HCT116 (cell line): Measurements from ENCODE around the gene SLC6A13. TPM values are rescaled to one million over a fixed set of nuclear protein-coding genes. Genes with fewer than 3 reads are reported as not detected.

Experiments used
- ATAC-seq: fragments of 200-7000 bp; cut with Tn5 transposase; 2 replicates; pipeline ENCODE4 v1.9.1; 2020; ENCODE audit warnings: mild to moderate bottlenecking, moderate library complexity
- BruUV-seq: library from RNA; stranded (reverse); fragments of 400-500 nt; replicated peaks from 2 replicates; lab custom pipeline; 2021; lab: Mats Ljungman, UMichigan
- CTCF ChIA-PET: fragments of 300-600 bp; sonication (Branson Sonifier 250); formaldehyde crosslinking; loops from one replicate; lab custom pipeline; 2021; ENCODE audit warnings: antibody characterized with exemption; lab: Charles Lee
- POLR2A ChIA-PET: fragments of 300-600, 350-600 bp; sonication (Branson Sonifier 250); formaldehyde crosslinking; loops from one replicate; lab custom pipeline; 2021; ENCODE audit warnings: antibody characterized with exemption; lab: Charles Lee
- RAD21 ChIA-PET, 2 experiments: fragments of 300-600 bp; sonication (Branson Sonifier 250); formaldehyde crosslinking; loops; one replicate each; lab custom pipeline; 2023; ENCODE audit warnings: low total read pairs in 2 of 2; ENCODE audit not compliant: uncharacterized antibody in 2 of 2, unreplicated experiment in 2 of 2, low non-redundant PET in 1 of 2; lab: Charles Lee
- DNase-seq: peaks from one replicate; pipeline ENCODE4 v3.0.0-alpha.2; 2010; ENCODE audit warnings: low read depth, low spot score
- H2AFZ ChIP-seq: fragments of 200-600 bp; shearing (Covaris generic), sonication (generic); 2 replicates; pipeline ENCODE4 v1.6.1; 2017; ENCODE audit warnings: low read depth, mixed run types, mixed read lengths, antibody characterized with exemption, low read length; ENCODE audit not compliant: poor library complexity, severe bottlenecking
- H3K27ac ChIP-seq: 2 replicates; pipeline ENCODE4 v1.5.1; 2012; ENCODE audit warnings: low read depth, low read length
- H3K27me3 ChIP-seq: fragments of 200-600 bp; sonication (generic); 2 replicates; pipeline ENCODE4 v1.6.1; 2016; ENCODE audit warnings: mixed run types, low read length, mixed read lengths; ENCODE audit not compliant: insufficient read depth
- H3K36me3 ChIP-seq, 2 experiments: fragments of 200-500 bp in 1 of 2; fragments of 200-600 bp in 1 of 2; sonication (Bioruptor generic) in 1 of 2; sonication (generic) in 1 of 2; 2 replicates each; pipeline versions ENCODE4 v1.5.1 to v1.6.1; 2014 to 2016; ENCODE audit warnings: low read length in 2 of 2, inconsistent platforms in 1 of 2, mixed read lengths in 1 of 2, mixed run types in 1 of 2; ENCODE audit not compliant: insufficient read depth in 2 of 2, control insufficient read depth in 1 of 2
- H3K4me1 ChIP-seq, 2 experiments: fragments of 200-600 bp in 1 of 2; sonication (generic) in 1 of 2; 2 replicates each; pipeline versions ENCODE4 v1.5.1 to v1.6.1; 2012 to 2017; ENCODE audit warnings: low read length in 2 of 2, inconsistent platforms in 1 of 2, mild to moderate bottlenecking in 1 of 2, mixed read lengths in 1 of 2, mixed run types in 1 of 2, moderate library complexity in 1 of 2; ENCODE audit not compliant: insufficient read depth in 2 of 2, control insufficient read depth in 1 of 2
- H3K4me2 ChIP-seq: fragments of 200-600 bp; sonication (generic); 2 replicates; pipeline ENCODE4 v1.6.1; 2017; ENCODE audit warnings: mixed run types, low read length, mixed read lengths
- H3K4me3 ChIP-seq, 2 experiments: fragments of 200-600 bp in 1 of 2; sonication (generic) in 1 of 2; replicated peaks in 1 of 2; 2 replicates each; pipeline ENCODE4 v1.5.1; 2011 to 2016; ENCODE audit warnings: low read length in 2 of 2, control low read depth in 1 of 2, low read depth in 1 of 2, mild to moderate bottlenecking in 1 of 2, mixed read lengths in 1 of 2, mixed run types in 1 of 2
- H3K79me2 ChIP-seq: fragments of 200-600 bp; sonication (generic); 2 replicates; pipeline ENCODE4 v1.6.1; 2017; ENCODE audit warnings: mild to moderate bottlenecking, mixed run types, low read length, moderate library complexity, mixed read lengths; ENCODE audit not compliant: insufficient read depth
- H3K9ac ChIP-seq: fragments of 200-600 bp; sonication (generic); 2 replicates; pipeline ENCODE4 v1.6.1; 2016; ENCODE audit warnings: low read length, mixed read lengths
- H3K9me2 ChIP-seq: fragments of 200-600 bp; sonication (generic), shearing (Covaris generic); 2 replicates; pipeline ENCODE4 v1.6.1; 2017; ENCODE audit warnings: mixed run types, mild to moderate bottlenecking, moderate library complexity; ENCODE audit not compliant: insufficient read depth
- H3K9me3 ChIP-seq, 2 experiments: fragments of 200-500 bp in 1 of 2; fragments of 200-600 bp in 1 of 2; sonication (Bioruptor generic) in 1 of 2; sonication (generic) in 1 of 2; 2 replicates each; pipeline ENCODE4 v1.6.1; 2014 to 2017; ENCODE audit warnings: low read length in 2 of 2, mixed read lengths in 2 of 2, inconsistent platforms in 1 of 2, low read depth in 1 of 2, mild to moderate bottlenecking in 1 of 2, mixed run types in 1 of 2, moderate library complexity in 1 of 2; ENCODE audit not compliant: control insufficient read depth in 1 of 2, insufficient read depth in 1 of 2
- H4K20me1 ChIP-seq: fragments of 200-600 bp; sonication (generic), shearing (Covaris generic); 2 replicates; pipeline ENCODE4 v1.6.1; 2017; ENCODE audit warnings: mixed run types, mild to moderate bottlenecking, moderate library complexity; ENCODE audit not compliant: insufficient read depth
- CEBPB ChIP-seq: IDR thresholded peaks from 2 replicates; pipeline ENCODE4 v1.6.1; 2012; ENCODE audit warnings: low read depth
- EGR1 ChIP-seq: IDR thresholded peaks from 2 replicates; pipeline ENCODE4 v1.6.1; 2012; ENCODE audit warnings: low read depth
- ELF1 ChIP-seq: IDR thresholded peaks from 2 replicates; pipeline ENCODE4 v1.6.1; 2012; ENCODE audit warnings: low read depth, borderline replicate concordance
- EZH2 ChIP-seq: fragments of 200-600 bp; sonication (generic); IDR thresholded peaks from 2 replicates; pipeline ENCODE4 v1.6.1; 2017; ENCODE audit warnings: antibody characterized with exemption, mixed run types
- EZH2phosphoT487 ChIP-seq: fragments of 200-600 bp; IDR thresholded peaks from 2 replicates; pipeline ENCODE4 v1.6.1; 2018; ENCODE audit warnings: antibody characterized with exemption, borderline replicate concordance
- RAD21 ChIP-seq: IDR thresholded peaks from 2 replicates; pipeline ENCODE4 v1.6.1; 2012; ENCODE audit warnings: low read depth, mild to moderate bottlenecking
- intact Hi-C: fragments of 100-400 bp; cut with micrococcal nuclease; formaldehyde crosslinking; loops from 2 replicates; pipeline ENCODE4 v1.10.0; 2022
- total RNA-seq: library from RNA; stranded (reverse); gene quantifications from one replicate; pipeline ENCODE4 v1.2.1, GENCODE V29; 2021; ENCODE audit not compliant: unreplicated experiment
- TF ChIP-seq, protein P1 (sequence below): IDR thresholded peaks from 2 replicates; pipeline ENCODE4 v1.6.1; 2012; ENCODE audit warnings: low read depth

Gene SLC6A13
- total RNA-seq, 1 experiment from 2014 or later = 0.39 TPM

- no peak for DNase-seq
- Histone ChIP-seq H3K27me3 (no peaks in the 10 kb centered on the region), H3K4me2 (no peak overlapping the region), H2AFZ (no peak overlapping the region), H3K36me3 (no peaks in the 10 kb centered on the region), H3K4me1 (peaks cover 4 to 19% of the 10 kb centered on the region in 2 experiments; a peak in 3 of 4 replicates), H3K79me2 (no peaks in the 10 kb centered on the region), H4K20me1 (no peaks in the 10 kb centered on the region), H3K9ac (no peak overlapping the region), H3K9me3 (no peaks in the 10 kb centered on the region), H3K27ac (no peak overlapping the region), H3K4me3 (no peak overlapping the region), H3K9me2 (no peaks in the 10 kb centered on the region)
- BruUV-seq = no TSS peak
- RAD21 ChIA-PET = no interaction called here
- intact Hi-C loops = no loop called here
- POLR2A ChIA-PET = no interaction called here
- no peak for ATAC-seq
- CTCF ChIA-PET = interaction anchor here (0.6 kb wide), 1 partner anchor 11 kb away, joined by 3 read pairs; no protein-coding TSS in a partner anchor
- no peak for TF ChIP-seq CEBPB
- no peak for TF ChIP-seq EGR1
- TF ChIP-seq ELF1 = no peak
- no peak for TF ChIP-seq EZH2
- TF ChIP-seq, protein P1, sequence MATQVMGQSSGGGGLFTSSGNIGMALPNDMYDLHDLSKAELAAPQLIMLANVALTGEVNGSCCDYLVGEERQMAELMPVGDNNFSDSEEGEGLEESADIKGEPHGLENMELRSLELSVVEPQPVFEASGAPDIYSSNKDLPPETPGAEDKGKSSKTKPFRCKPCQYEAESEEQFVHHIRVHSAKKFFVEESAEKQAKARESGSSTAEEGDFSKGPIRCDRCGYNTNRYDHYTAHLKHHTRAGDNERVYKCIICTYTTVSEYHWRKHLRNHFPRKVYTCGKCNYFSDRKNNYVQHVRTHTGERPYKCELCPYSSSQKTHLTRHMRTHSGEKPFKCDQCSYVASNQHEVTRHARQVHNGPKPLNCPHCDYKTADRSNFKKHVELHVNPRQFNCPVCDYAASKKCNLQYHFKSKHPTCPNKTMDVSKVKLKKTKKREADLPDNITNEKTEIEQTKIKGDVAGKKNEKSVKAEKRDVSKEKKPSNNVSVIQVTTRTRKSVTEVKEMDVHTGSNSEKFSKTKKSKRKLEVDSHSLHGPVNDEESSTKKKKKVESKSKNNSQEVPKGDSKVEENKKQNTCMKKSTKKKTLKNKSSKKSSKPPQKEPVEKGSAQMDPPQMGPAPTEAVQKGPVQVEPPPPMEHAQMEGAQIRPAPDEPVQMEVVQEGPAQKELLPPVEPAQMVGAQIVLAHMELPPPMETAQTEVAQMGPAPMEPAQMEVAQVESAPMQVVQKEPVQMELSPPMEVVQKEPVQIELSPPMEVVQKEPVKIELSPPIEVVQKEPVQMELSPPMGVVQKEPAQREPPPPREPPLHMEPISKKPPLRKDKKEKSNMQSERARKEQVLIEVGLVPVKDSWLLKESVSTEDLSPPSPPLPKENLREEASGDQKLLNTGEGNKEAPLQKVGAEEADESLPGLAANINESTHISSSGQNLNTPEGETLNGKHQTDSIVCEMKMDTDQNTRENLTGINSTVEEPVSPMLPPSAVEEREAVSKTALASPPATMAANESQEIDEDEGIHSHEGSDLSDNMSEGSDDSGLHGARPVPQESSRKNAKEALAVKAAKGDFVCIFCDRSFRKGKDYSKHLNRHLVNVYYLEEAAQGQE = no peak
- no peak for TF ChIP-seq EZH2phosphoT487
- TF ChIP-seq RAD21 = no peak
These were observed 90.6 kb downstream of the SLC6A13 start for GRCh38 chr12:171743-172676.
